Amygdala (tissue), 56 donors: Measurements from ENCODE around the gene ATP6V0B.

Source experiments
- DNase-seq, 56 donors: peaks; one replicate each; lab custom pipeline; 2025; lab: John Stamatoyannopoulos, UW

ATP6V0B gene

DNA sequence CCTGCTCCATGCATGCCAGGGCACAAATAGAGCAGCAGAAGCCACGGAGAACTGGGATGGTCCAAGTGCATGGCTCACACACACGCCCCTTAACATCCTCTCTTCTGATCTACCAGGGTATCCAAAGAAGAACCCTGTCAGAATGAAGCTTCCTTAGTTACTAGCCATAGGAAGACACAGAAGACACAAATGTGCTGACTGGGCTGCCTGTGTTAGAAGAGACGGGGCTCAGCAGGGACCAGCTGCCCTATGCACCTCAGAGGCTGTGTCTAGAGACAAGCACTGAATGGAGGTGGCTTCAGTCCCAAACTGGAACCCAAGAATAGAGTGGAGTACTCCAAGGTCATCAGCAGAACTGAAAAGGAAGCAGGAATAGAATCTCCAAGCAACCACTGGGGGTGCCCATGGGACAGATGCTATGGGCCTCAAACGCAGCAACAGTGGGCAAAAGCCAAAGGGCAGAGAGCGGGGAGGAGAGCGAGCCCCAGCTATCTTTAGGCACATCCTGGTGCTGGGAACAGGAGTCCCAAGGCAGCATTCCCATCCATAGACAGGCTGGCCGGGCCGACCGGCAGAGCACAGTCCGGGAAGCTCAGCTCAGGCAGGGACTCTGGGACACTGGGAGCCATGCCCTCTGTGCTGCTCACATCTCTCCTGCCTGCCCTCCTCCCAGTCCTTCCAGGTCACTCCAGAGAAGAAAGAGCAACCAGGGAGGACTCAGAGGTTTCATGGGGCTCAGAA, 47.0 kb downstream of the ATP6V0B start:
- no peak for DNase-seq

DNA sequence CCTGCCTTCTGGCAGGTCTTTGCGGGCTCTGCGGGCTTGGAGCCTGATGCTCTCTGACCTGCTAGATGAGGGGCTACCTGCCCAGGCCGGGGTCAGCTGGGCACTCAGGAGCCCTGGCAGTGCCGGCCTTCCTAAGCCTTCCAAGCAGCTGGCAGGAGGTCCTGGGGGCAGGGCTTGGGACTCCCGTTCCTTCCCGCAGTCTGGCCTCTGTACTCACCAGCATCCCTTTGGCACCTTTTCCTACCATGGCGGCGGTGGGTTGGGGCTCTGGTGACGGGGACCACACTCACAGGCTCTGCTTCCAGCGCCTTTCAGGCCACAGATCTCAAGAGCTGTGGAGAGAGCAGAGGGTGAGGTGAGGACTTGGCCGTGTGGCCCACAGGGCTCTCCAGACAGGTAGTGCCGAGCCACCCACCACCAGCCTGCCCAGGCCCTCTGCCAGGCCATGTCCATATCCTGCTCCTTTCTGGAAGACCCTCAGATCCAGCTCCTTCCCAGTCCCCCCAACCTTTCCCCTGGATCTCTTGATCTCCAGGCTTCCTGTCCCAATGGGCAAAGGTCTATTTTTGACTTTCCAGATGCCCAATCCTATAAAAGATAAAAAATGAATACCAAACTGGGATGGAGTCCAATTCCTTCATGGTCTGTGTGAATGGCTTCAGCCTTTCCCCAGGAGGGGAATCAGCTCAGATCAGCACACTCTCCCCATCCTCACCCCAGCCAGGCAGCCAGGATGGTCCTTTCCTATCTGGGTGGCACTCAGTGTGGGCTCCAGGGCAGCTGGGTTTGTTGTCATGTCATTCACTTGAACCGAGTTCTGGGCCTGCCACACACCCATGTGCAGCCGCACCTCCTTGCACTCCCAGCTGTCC, 49.5 kb downstream of the ATP6V0B start:
- no peak for DNase-seq

DNA sequence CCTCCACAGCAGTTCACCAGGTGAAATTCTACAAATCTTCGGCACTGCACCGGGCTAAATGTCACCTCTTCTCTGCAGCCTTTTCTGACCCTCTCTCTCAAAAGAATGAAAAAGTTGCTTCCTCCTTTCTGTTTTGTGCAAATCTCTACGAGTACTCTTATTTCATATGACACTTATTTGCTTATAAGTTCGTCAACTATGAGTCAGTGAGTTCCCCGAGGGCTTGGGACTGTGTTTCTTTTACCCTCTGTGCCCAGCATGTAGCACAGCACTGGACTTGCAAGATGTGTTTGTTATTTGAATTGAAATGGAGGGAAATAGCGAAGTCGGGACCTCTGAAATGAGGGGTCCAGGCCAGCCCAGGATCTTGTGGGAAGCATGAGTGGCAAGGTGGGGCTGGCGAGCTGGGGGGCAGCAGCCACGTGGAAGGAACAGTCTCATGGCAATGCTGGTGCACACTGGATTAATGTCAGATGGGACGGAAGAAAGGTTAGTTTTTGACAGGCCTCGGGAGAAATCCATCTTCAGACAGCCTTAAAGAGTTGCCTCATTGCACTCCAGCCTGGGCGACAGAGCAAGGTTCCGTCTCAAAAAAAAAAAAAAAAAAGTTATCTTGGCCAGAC, 50.3 kb downstream of the ATP6V0B start:
- DNase-seq: no peak

DNA sequence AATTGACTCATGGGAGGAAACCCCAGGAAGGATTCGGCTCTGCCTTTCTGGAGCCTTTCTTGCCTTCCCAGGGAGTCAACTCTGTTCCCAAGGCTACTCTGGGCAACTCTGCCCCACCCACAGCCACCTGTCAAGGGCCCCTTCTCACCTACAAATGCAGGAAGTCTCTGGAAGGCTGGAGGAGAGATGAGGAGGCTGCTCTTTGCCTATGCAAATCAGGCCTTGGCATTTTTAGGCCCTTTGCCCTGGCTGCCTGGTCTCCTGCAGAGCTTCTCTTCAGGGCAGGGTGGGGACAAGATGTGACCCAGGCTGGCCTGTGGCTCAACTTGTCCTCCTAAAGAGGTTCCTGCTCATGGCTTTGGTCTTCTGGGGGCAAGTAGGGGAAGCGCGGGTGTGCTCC, 51.1 kb downstream of the ATP6V0B start:
- DNase-seq: no peak

DNA sequence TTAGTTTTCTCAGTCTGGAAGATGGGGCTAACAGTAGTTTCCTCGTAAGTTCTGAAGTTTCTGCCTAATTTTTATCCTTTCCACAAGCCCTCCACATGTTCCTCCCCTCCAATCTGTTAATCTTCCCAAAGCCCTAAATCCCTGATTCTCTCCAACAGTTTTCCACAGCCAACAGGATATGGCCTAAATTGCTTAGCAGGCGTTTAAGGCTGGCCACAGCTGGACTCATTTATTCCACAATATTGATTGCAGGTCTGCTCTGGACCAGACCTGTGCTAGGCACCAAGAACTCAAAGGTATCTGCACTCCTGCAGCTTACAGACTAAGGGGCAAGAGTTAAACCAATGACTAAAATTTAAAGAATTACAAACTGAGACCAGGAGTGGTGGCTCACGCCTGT, 52.6 kb downstream of the ATP6V0B start:
- DNase-seq: no peak
